ENCODE data around the gene RANBP9. TPM values are rescaled to one million over a fixed set of nuclear protein-coding genes. Genes with fewer than 3 reads are reported as not detected.
A peak's percentile ranks its signal among the peaks of the same experiment; 100 is the strongest.

RANBP9 gene
- total and polyA plus RNA-seq, 2 experiments from 2014 or later, result 12.1 to 31.8 TPM

DNA sequence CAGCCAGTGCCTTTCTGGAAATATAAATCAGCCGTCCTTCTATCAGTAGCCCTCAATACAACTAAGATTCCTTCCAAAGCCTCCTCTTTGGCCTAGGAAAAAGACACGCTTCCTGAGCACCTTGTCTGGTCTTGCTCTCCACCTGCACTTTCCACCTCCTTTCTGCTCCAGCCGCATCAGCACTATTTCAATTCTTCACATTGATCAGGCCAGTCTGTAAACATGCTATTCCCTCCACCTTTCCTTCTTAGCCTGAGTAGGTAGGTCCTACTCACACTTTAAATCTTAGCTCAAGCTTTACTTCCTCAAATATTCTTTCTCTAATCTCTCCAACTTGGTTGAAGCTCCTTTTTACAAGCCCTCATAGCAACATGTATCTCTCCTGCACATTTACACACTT lies 11.4 kb downstream of the RANBP9 start:
- peaks cover 2% of the 10 kb centered on the region for H3K27me3 Mint-ChIP-seq (ENCODE audit: insufficient read depth, low read depth, poor library complexity)
- H2AFZ ChIP-seq, result no peak overlapping the region
- peaks cover 31% of the 10 kb centered on the region for H4K20me1 ChIP-seq (replicated peaks; ENCODE audit: insufficient read depth)
- H3K27ac Mint-ChIP-seq, result peak overlapping the region; percentile 0; the same call in 1 of the 2 replicates
- H3K36me3 ChIP-seq (ENCODE audit: insufficient read depth), result no peaks in the 10 kb centered on the region
- peaks cover 19% of the 10 kb centered on the region for H3K4me1 ChIP-seq (ENCODE audit: insufficient read depth)
- no peaks in the 10 kb centered on the region for H3K9me2 ChIP-seq (ENCODE audit: insufficient read depth)
- peaks cover 34% of the 10 kb centered on the region for H3K4me1 Mint-ChIP-seq
- H3K79me2 ChIP-seq (replicated peaks; ENCODE audit: insufficient read depth), result peaks cover 96% of the 10 kb centered on the region
- ATAC-seq, result peak; percentile 43; the same call in 1 of the 3 replicates
- no peaks in the 10 kb centered on the region for H3K9me3 Mint-ChIP-seq
- H3K27me3 ChIP-seq (ENCODE audit: insufficient read depth), result no peaks in the 10 kb centered on the region
- H3K4me2 ChIP-seq, result no peak overlapping the region
- no peak overlapping the region for H3K4me3 Mint-ChIP-seq
- TF ChIP-seq JUNB (IDR thresholded peaks at IDR 0.05; ENCODE audit: unreplicated experiment) (no peak), CREB1 (CRISPR knock-in tag; IDR thresholded peaks at IDR 0.05; ENCODE audit: low read depth) (no peak), STAT1 (IDR thresholded peaks at IDR 0.05; ENCODE audit: unreplicated experiment) (no peak), EZH2 (IDR thresholded peaks at IDR 0.05; ENCODE audit: low read depth, unreplicated experiment) (no peak), POLR2AphosphoS5 (IDR thresholded peaks at IDR 0.05; ENCODE audit: low read depth) (no peak), ZNF331 (CRISPR knock-in tag; IDR thresholded peaks at IDR 0.05; ENCODE audit: low read depth) (no peak), NANOG (IDR thresholded peaks at IDR 0.05; ENCODE audit: borderline replicate concordance) (no peak), ZNF114 (CRISPR knock-in tag; IDR thresholded peaks at IDR 0.05) (no peak), EZH2phosphoT487 (IDR thresholded peaks at IDR 0.05; ENCODE audit: unreplicated experiment) (no peak)
- TF ChIP-seq, protein P1, sequence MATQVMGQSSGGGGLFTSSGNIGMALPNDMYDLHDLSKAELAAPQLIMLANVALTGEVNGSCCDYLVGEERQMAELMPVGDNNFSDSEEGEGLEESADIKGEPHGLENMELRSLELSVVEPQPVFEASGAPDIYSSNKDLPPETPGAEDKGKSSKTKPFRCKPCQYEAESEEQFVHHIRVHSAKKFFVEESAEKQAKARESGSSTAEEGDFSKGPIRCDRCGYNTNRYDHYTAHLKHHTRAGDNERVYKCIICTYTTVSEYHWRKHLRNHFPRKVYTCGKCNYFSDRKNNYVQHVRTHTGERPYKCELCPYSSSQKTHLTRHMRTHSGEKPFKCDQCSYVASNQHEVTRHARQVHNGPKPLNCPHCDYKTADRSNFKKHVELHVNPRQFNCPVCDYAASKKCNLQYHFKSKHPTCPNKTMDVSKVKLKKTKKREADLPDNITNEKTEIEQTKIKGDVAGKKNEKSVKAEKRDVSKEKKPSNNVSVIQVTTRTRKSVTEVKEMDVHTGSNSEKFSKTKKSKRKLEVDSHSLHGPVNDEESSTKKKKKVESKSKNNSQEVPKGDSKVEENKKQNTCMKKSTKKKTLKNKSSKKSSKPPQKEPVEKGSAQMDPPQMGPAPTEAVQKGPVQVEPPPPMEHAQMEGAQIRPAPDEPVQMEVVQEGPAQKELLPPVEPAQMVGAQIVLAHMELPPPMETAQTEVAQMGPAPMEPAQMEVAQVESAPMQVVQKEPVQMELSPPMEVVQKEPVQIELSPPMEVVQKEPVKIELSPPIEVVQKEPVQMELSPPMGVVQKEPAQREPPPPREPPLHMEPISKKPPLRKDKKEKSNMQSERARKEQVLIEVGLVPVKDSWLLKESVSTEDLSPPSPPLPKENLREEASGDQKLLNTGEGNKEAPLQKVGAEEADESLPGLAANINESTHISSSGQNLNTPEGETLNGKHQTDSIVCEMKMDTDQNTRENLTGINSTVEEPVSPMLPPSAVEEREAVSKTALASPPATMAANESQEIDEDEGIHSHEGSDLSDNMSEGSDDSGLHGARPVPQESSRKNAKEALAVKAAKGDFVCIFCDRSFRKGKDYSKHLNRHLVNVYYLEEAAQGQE (IDR thresholded peaks at IDR 0.05; ENCODE audit: unreplicated experiment), result no peak
- TF ChIP-seq, protein P2, sequence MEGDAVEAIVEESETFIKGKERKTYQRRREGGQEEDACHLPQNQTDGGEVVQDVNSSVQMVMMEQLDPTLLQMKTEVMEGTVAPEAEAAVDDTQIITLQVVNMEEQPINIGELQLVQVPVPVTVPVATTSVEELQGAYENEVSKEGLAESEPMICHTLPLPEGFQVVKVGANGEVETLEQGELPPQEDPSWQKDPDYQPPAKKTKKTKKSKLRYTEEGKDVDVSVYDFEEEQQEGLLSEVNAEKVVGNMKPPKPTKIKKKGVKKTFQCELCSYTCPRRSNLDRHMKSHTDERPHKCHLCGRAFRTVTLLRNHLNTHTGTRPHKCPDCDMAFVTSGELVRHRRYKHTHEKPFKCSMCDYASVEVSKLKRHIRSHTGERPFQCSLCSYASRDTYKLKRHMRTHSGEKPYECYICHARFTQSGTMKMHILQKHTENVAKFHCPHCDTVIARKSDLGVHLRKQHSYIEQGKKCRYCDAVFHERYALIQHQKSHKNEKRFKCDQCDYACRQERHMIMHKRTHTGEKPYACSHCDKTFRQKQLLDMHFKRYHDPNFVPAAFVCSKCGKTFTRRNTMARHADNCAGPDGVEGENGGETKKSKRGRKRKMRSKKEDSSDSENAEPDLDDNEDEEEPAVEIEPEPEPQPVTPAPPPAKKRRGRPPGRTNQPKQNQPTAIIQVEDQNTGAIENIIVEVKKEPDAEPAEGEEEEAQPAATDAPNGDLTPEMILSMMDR (conservative IDR thresholded peaks at IDR 0.05; ENCODE audit: low read depth in 2 of 2), result no peak
- TF ChIP-seq, protein P3, sequence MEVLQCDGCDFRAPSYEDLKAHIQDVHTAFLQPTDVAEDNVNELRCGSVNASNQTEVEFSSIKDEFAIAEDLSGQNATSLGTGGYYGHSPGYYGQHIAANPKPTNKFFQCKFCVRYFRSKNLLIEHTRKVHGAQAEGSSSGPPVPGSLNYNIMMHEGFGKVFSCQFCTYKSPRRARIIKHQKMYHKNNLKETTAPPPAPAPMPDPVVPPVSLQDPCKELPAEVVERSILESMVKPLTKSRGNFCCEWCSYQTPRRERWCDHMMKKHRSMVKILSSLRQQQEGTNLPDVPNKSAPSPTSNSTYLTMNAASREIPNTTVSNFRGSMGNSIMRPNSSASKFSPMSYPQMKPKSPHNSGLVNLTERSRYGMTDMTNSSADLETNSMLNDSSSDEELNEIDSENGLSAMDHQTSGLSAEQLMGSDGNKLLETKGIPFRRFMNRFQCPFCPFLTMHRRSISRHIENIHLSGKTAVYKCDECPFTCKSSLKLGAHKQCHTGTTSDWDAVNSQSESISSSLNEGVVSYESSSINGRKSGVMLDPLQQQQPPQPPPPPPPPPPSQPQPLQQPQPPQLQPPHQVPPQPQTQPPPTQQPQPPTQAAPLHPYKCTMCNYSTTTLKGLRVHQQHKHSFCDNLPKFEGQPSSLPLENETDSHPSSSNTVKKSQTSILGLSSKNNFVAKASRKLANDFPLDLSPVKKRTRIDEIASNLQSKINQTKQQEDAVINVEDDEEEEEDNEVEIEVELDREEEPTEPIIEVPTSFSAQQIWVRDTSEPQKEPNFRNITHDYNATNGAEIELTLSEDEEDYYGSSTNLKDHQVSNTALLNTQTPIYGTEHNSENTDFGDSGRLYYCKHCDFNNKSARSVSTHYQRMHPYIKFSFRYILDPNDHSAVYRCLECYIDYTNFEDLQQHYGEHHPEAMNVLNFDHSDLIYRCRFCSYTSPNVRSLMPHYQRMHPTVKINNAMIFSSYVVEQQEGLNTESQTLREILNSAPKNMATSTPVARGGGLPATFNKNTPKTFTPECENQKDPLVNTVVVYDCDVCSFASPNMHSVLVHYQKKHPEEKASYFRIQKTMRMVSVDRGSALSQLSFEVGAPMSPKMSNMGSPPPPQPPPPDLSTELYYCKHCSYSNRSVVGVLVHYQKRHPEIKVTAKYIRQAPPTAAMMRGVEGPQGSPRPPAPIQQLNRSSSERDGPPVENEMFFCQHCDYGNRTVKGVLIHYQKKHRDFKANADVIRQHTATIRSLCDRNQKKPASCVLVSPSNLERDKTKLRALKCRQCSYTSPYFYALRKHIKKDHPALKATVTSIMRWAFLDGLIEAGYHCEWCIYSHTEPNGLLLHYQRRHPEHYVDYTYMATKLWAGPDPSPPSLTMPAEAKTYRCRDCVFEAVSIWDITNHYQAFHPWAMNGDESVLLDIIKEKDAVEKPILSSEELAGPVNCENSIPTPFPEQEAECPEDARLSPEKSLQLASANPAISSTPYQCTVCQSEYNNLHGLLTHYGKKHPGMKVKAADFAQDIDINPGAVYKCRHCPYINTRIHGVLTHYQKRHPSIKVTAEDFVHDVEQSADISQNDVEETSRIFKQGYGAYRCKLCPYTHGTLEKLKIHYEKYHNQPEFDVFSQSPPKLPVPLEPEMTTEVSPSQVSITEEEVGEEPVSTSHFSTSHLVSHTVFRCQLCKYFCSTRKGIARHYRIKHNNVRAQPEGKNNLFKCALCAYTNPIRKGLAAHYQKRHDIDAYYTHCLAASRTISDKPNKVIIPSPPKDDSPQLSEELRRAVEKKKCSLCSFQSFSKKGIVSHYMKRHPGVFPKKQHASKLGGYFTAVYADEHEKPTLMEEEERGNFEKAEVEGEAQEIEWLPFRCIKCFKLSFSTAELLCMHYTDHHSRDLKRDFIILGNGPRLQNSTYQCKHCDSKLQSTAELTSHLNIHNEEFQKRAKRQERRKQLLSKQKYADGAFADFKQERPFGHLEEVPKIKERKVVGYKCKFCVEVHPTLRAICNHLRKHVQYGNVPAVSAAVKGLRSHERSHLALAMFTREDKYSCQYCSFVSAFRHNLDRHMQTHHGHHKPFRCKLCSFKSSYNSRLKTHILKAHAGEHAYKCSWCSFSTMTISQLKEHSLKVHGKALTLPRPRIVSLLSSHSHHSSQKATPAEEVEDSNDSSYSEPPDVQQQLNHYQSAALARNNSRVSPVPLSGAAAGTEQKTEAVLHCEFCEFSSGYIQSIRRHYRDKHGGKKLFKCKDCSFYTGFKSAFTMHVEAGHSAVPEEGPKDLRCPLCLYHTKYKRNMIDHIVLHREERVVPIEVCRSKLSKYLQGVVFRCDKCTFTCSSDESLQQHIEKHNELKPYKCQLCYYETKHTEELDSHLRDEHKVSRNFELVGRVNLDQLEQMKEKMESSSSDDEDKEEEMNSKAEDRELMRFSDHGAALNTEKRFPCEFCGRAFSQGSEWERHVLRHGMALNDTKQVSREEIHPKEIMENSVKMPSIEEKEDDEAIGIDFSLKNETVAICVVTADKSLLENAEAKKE (CRISPR knock-in tag; IDR thresholded peaks at IDR 0.05), result no peak
- TF ChIP-seq, protein P4, sequence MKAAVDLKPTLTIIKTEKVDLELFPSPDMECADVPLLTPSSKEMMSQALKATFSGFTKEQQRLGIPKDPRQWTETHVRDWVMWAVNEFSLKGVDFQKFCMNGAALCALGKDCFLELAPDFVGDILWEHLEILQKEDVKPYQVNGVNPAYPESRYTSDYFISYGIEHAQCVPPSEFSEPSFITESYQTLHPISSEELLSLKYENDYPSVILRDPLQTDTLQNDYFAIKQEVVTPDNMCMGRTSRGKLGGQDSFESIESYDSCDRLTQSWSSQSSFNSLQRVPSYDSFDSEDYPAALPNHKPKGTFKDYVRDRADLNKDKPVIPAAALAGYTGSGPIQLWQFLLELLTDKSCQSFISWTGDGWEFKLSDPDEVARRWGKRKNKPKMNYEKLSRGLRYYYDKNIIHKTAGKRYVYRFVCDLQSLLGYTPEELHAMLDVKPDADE (IDR thresholded peaks at IDR 0.05), result no peak
- no peak overlapping the region for H3K4me3 ChIP-seq
- no peaks in the 10 kb centered on the region for H3K36me3 Mint-ChIP-seq (ENCODE audit: low read depth)
- no peaks in the 10 kb centered on the region for H3F3A ChIP-seq (replicated peaks; ENCODE audit: low read depth)
- H3K27ac ChIP-seq (ENCODE audit: low read depth), result peak overlapping the region; percentile 58
- no peak for DNase-seq (ENCODE audit: low spot score)
